Neural crest cell (in vitro differentiated cells): ENCODE results near the gene RXFP4. TPM values are rescaled to one million over a fixed set of nuclear protein-coding genes. Genes with fewer than 3 reads are reported as not detected.

ENCODE experiments used
- DNase-seq: peaks from one replicate; pipeline ENCODE4 v3.0.0; 2021; ENCODE audit warnings: low read depth, mixed read lengths, low spot score
- H3K27ac Mint-ChIP-seq: one replicate; pipeline ENCODE4 v1.8.0; 2021; ENCODE audit warnings: mild to moderate bottlenecking, mixed read lengths; ENCODE audit not compliant: unreplicated experiment
- H3K27me3 Mint-ChIP-seq: 2 replicates; pipeline ENCODE4 v1.8.0; 2021; ENCODE audit warnings: low read depth, mild to moderate bottlenecking, mixed read lengths
- H3K36me3 Mint-ChIP-seq: 2 replicates; pipeline ENCODE4 v1.8.0; 2021; ENCODE audit warnings: low read depth, mild to moderate bottlenecking, mixed read lengths
- H3K4me1 Mint-ChIP-seq: 2 replicates; pipeline ENCODE4 v1.8.0; 2021; ENCODE audit warnings: mixed read lengths
- H3K4me3 Mint-ChIP-seq: one replicate; pipeline ENCODE4 v1.8.0; 2021; ENCODE audit warnings: mild to moderate bottlenecking, mixed read lengths
- H3K9me3 Mint-ChIP-seq: 2 replicates; pipeline ENCODE4 v1.8.0; 2021; ENCODE audit warnings: mixed read lengths
- total RNA-seq: library from RNA; stranded (reverse); gene quantifications from 2 replicates; pipeline ENCODE4 v1.2.1, GENCODE V29; 2021
- TF ChIP-seq, protein P1 (sequence below): fragments of 200-600 bp; sonication (generic); conservative IDR thresholded peaks from 2 replicates; pipeline ENCODE4 v1.5.0; 2021; ENCODE audit warnings: antibody characterized with exemption, mild to moderate bottlenecking

Gene RXFP4
- total RNA-seq, 1 donor from 2014 or later = not detected

DNA sequence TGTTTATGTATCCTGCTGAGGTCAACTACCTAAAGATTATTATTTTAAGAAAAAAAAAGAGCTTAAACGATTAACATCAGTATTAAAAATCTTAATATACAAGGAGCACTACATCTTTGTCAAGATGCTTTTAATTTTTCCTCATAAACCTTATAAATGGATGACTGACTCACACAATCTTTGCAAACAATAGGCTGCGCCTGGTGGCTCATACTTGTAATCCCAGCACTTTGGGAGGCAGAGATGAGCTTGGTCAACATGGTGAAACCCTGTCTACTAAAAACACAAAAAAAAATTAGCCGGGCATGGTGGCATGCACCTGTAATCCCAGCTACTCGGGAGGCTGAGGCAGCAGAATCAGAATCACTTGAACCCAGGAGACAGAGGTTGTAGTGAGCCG is 9.0 kb upstream of the RXFP4 start:
- TF ChIP-seq, protein P1, sequence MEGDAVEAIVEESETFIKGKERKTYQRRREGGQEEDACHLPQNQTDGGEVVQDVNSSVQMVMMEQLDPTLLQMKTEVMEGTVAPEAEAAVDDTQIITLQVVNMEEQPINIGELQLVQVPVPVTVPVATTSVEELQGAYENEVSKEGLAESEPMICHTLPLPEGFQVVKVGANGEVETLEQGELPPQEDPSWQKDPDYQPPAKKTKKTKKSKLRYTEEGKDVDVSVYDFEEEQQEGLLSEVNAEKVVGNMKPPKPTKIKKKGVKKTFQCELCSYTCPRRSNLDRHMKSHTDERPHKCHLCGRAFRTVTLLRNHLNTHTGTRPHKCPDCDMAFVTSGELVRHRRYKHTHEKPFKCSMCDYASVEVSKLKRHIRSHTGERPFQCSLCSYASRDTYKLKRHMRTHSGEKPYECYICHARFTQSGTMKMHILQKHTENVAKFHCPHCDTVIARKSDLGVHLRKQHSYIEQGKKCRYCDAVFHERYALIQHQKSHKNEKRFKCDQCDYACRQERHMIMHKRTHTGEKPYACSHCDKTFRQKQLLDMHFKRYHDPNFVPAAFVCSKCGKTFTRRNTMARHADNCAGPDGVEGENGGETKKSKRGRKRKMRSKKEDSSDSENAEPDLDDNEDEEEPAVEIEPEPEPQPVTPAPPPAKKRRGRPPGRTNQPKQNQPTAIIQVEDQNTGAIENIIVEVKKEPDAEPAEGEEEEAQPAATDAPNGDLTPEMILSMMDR = no peak
- Mint-ChIP-seq H3K27ac (no peak overlapping the region), H3K27me3 (no peaks in the 10 kb centered on the region), H3K36me3 (peaks cover 7% of the 10 kb centered on the region), H3K4me3 (no peak overlapping the region), H3K4me1 (peaks cover 30% of the 10 kb centered on the region), H3K9me3 (no peaks in the 10 kb centered on the region)
- DNase-seq = no peak

DNA sequence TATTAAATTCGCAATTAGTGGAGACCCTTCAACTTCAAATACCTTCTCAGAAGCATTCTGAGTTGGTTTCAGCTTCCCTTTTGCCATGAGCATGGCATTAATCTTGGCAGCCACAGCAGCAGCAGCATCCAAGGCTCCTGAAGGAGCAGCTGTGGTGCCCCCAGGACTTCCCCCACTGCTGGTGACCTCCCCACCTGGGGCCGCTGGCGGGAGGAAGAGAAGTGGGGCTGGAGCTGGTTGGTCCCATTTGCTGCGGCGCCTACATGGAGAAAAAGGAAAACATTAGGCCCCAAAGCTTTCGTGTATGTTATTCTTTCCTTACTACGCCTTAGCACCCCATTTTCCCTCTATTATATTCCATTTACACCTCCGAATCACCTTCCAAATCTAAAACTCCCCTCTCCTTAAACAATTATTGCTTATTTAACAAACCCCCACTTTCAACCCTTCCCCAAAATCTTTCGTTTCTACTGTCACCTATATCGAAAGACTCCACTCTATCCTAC is 7.8 kb upstream of the RXFP4 start:
- H3K4me3 Mint-ChIP-seq = no peak overlapping the region
- H3K36me3 Mint-ChIP-seq = peaks cover 7% of the 10 kb centered on the region
- no peak for DNase-seq
- H3K9me3 Mint-ChIP-seq = no peaks in the 10 kb centered on the region
- H3K27me3 Mint-ChIP-seq = no peaks in the 10 kb centered on the region
- TF ChIP-seq, protein P1 = no peak
- peaks cover 36% of the 10 kb centered on the region for H3K4me1 Mint-ChIP-seq
- no peak overlapping the region for H3K27ac Mint-ChIP-seq

DNA sequence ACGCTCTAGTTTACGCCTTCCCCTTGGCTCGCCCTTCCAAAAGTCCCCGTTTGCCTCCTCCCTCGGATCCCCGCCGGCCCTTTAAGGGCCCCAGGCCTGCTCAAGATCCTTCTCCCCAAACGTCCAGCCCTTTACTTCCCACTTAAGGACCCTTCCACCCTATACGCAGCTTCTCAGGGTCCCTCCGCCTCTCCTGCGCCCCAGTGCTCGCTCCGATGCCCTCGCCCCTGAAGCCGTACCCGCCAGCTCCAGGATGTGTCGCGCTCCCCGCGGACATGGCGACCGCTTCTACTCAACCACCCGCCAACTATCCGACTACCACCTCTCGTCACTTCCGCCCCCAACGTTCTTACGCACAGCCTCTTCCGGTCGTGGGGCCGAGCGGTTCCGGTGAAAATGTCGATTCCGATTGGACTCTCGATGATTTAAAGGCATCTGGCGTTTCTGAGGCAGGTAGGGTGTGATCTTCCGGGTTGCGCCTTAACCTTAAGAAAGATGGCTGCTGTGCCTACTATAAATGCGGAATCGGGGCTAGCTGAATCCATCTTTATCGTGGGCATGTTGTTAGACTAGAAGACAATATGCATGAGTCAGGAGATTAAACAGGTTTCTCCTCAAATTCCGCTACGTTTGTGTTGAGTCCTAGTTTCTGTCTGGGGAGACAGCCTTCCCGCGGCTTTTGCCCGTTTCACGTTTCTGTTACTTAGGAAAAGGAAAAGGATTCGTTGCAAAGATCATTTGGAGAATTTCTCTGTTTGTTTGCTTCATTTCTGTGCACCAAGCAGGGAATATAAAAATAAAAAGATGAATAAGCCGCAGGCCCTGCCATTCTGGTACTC is 7.1 kb upstream of the RXFP4 start, which contains the start of gene KHDC4:
TSS of gene KHDC4 (minus strand) at position 317 of the 839 bp plus-strand sequence. CDS start at position 277, 40 bp downstream.
- Mint-ChIP-seq H3K4me1 (peaks cover 36% of the 10 kb centered on the region), H3K9me3 (no peaks in the 10 kb centered on the region), H3K36me3 (peaks cover 3% of the 10 kb centered on the region), H3K27ac (no peak within 1 kb of the TSS), H3K4me3 (no peak within 1 kb of the TSS), H3K27me3 (no peaks in the 10 kb centered on the region)
- TF ChIP-seq, protein P1 = no peak
- peak; percentile 79 for DNase-seq

DNA sequence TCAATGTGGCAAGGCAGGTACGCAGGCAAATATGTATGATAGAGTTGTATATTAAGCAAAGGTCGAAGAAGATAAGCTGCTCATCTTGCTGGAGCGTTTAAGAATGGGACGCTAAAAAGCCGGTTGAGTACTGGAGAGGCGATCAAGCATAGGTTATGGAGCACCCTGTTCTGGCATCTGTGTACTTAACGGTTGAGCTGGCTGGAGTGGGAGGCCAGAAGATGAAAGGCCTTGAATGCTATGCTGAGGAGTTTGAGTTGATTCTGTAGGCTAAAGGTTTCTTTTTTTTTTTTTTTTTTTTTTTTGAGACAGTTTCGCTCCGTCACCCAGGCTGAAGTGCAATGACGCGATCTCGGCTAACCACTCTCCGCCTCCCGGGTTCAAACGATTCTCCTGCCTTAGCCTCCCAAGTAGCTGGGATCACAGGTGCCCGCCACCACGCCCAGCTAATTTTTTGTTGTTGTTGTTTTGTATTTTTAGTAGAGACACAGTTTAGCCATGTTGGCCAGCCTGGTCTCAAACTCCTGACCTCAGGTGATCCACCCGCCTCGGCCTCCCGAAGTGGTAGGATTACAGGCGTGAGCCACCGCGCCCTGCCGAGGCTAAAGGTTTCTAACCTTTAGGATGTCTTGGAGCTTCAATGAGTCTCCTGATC is 6.4 kb upstream of the RXFP4 start:
- Mint-ChIP-seq H3K36me3 (no peaks in the 10 kb centered on the region), H3K27me3 (no peaks in the 10 kb centered on the region), H3K4me3 (no peak overlapping the region), H3K4me1 (peaks cover 36% of the 10 kb centered on the region), H3K9me3 (no peaks in the 10 kb centered on the region), H3K27ac (no peak overlapping the region)
- TF ChIP-seq, protein P1 = no peak
- DNase-seq = no peak

DNA sequence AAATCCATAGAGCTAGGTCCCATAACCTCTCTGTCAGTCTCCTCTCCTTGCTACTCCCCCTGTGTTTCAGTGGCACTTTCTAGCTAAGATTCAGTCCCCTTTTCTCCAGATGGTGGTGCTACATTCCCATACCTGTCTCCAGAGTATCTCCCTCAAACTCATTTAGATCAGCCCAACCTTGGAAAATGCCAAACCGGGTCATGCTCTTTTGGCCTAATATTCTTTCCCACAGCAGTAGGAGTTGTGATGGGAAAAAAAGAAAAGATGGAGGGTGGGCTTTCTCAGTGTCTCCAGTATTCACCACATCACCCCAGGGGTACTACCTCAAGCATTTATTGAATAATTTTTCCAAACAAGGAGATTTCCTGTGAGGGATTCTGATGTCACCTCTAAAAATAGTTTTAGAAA is 3.2 kb upstream of the RXFP4 start:
- Mint-ChIP-seq H3K4me3 (peak overlapping the region; percentile 64), H3K9me3 (no peaks in the 10 kb centered on the region), H3K4me1 (peaks cover 25% of the 10 kb centered on the region), H3K27me3 (no peaks in the 10 kb centered on the region), H3K27ac (no peak overlapping the region), H3K36me3 (no peaks in the 10 kb centered on the region)
- TF ChIP-seq, protein P1 = peak; percentile 67
- no peak for DNase-seq
